Measurements from ENCODE around the gene GNG2.

The GNG2 gene

DNA sequence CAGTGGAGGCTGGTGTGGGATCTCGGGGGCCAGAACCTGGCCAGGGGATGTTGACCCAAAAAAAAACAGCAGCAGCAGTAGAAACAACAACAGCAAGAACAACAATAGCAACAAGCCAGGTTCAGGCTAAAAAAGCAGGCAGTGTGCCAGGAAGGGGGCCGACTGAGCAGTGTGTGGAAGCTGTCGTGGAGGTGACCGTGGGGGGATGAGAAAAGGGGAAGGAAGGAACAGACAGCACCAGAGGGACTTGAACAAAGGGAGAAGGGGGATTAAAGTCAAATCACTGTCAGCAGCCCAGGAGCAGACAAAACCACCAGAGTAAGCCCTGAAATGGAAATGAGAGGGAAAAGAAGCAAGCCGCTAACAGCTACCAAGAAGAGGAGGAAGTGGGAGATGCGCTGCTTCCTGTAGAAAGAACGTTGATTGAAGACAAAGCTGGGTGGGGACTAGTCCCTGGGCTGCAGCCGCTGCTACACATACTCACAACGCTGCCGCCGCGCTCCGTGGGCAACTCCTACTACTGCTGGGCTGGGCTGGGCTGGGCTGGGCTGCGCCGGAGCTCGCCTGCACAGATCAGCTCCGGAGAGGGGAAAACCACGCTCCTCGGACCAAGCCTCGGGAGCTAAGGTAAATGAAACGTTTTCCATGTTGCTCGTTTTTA, at the start of gene GNG2:
GNG2 (plus strand) TSS at position 449 of the 661 bp plus-strand sequence. CDS start 90,067 bp downstream, outside the sequence.
- in situ Hi-C loops (cut with MboI; ENCODE audit: low sequenced_read_pairs), result no loop called here

DNA sequence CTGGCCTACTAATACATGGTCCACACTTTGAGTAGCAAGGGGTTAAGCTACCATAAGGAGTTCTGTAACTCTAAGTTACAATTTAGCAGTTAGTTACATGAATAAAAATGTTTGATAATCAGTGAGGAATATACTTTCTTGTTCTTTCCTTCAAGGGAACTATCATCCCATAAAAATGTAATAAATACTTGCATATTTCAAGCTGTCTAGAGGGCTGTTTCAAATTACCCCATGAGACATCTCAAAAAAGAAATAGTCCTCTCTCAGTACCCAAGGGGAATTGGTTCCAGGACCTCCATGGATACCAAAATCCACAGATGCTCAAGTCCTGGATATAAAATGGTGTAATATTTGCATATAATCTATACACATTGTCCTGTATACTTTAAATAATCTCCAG, 48.7 kb upstream of the GNG2 start:
- in situ Hi-C loops (cut with MboI; ENCODE audit: low sequenced_read_pairs), result no loop called here

DNA sequence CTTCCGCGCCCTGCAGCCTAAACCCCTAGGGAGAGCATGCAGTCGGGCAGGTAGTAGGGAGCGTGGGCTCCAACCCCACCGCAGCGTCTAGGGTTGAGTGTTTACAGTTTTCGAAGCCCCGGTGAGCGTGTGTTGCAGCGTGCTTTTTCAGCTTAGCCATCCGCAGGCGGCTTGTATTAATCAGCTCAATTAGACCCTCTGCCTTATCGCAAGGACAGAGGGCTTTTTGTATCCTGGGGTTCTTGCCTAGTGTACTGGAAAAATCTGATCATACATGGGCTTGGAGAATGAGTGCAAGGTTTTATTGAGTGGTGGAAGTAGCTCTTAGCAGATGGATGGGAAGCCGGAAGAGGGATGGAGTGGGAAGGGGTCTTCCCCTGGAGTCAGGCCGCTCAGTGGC, 44.4 kb upstream of the GNG2 start:
- in situ Hi-C loops (cut with MboI; ENCODE audit: low sequenced_read_pairs), result no loop called here

DNA sequence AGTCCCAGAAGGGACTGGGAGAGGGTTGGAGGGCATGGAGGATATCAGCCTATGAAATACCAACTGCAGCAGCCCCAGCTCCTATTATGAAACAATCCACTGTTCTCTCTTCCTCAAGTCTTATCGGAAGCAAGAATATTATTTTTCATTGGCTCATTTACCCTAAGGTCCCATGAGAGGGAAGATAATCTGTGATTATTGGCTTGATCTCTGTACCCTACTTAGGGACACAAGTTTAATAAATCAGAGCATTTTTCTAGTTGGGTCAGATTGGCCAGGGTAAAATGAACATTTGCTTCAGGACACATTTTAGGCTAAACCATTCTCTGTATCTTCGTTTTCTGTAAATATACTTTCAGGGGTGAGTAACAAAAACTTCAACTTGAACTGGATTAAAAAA, 43.1 kb upstream of the GNG2 start:
- in situ Hi-C loops (cut with MboI; ENCODE audit: low sequenced_read_pairs), result no loop called here

DNA sequence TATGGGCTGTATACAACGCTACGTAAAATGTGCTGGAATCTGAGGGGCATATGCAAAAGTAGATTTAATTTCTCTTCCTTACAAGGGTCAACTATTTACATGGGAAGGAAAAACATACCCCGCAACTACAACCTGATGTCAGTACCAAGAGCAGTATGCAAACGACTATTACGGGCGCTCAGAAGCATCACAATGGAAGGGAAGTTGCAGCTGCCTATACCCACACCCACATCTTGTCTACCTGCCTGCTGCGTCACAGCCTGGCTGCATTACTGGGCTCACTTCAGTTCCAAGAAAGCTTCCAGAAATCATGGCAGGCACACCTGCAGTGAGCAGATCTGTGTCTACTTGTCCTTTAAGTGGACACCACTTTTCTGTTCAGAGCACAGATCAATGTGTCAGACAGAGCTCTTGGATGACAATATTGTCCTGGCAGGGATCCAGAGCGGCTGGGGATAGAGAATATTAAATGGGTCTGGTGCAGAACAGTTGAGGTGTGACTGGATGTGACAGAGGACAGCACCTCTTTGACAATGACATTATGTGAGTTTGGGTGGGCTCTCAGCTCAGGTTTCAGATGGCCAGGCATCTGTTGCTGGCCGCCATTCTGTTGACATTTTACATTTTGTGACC, 41.5 kb upstream of the GNG2 start:
- in situ Hi-C loops (cut with MboI; ENCODE audit: low sequenced_read_pairs), result no loop called here

DNA sequence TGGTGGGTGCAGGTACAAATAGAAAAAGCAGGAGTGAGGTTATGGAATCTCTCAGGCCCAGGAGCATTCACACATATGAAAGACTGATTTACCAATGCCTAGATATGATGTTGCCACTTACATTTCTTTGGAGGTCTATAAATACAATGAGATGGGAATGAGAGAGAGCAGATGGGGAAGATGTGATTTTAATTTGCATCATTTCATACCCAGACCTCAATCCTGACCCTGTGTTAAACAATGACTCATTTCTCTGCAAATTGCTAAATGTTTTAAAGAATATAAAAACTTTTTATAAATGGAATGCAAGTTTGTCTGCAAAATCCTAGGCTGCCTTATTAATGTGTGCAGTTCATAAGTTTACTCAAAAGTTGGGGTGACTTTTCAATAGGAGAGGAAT, 38.6 kb upstream of the GNG2 start:
- in situ Hi-C loops (cut with MboI; ENCODE audit: low sequenced_read_pairs), result no loop called here

DNA sequence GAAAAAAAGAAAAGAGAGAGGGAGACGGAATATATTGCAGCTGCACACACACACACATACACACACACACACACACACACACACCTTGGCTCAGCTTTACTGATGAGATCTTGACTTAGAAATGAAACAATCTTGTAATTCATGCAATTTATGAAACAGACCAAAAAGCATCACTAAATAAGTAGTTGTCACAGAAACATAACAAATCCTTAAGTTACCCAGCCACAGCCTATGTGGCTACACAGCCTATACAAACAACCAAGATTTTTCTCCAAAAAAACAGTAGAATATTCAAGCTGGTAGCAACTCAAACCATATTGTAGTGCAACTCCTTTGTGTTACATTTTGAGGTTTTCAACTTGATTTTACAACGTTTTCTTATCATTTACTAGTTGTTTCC, 37.9 kb upstream of the GNG2 start:
- in situ Hi-C loops (cut with MboI; ENCODE audit: low sequenced_read_pairs), result no loop called here

DNA sequence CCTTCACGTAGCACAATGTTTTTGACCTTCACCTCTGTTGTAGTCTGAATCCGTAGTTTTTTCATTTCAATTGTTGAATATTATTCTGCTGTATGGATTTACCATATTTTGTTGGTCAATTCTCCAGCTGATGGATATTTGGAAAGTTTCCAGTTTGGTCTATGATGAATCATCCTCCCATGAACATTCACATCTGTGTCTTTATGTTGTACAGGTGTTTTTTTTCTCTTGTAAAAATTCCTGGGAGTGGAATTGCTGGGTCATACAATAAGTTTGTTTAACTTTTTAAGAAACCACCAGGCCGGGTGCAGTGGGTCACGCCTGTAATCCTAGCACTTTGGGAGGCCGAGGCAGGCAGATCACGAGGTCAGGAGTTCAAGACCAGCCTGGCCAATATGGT, 36.7 kb upstream of the GNG2 start:
- in situ Hi-C loops (cut with MboI; ENCODE audit: low sequenced_read_pairs), result no loop called here

DNA sequence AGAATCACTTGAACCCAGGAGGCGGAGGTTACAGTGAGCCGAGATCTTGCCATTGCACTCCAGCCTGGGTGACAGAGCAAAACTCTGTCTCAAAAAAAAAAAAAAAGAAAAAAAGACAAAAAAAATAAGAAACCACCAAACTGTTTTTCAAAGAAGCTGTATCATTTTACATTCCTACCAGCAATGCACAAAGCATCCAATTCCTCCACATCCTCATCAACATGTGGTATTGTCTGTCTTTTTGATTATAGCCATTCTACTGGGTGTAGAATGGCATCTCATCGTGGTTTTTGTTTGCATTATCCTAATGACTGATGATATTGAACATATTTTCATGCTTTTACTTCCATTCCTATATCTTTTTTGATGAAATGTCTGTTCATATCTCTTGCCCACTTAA, 36.2 kb upstream of the GNG2 start:
- in situ Hi-C loops (cut with MboI; ENCODE audit: low sequenced_read_pairs), result no loop called here

DNA sequence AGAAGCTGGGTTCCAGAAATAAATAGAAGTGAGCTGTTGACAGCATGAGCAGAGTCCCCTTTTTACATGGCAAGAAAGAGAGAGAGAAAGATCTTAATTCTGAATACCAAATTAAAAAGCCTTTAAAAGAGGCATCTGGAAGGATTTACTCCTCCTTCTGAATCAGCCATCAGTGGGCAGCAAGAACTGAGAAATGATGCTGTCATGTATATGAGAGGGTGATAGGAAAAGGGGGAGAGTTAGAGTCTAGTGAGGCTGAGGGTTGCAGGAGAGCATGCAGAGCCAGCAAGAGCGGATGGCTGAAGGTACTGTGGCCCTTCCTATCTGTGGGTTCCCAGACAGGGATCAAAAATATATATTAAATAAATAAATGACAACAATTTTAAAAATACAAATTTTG, 34.5 kb upstream of the GNG2 start:
- in situ Hi-C loops (cut with MboI; ENCODE audit: low sequenced_read_pairs), result no loop called here

DNA sequence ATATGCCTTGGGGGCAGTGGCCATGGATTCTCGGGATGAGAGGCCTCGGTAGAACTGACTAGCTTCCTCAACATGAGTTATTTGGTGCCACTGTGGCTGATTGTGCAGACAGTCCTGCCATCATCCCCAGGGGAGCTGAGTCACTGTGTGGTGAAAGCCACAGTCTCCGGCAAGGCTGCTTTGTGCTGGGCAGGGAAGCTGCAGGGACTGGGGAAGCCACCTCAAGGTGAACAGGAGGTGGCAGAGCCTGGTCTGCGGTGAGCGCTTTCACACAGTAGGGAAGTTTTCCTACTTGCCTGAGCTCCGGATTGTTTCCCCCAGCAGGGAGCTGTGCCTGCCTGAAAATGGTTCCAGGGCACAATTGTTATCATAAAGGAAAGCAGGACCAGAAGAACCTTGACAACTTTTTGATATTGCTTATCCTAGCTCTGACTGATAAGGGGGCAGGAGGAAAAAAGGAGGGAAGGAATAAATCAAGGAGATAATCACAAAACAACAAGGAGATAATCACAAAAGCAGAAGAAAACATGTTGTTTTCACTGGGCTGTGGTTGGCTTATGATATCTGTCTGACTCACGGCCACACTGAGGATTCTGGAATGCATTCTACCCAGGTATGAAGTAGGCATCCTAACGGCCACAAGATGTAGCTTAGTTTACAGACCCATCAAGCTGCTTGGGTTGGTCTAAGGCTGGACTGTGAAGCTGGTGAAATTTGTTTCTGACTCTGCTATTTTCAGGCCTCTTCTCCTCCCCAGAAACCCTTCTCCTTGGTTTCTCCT, 32.2 kb upstream of the GNG2 start:
- in situ Hi-C loops (cut with MboI; ENCODE audit: low sequenced_read_pairs), result no loop called here

DNA sequence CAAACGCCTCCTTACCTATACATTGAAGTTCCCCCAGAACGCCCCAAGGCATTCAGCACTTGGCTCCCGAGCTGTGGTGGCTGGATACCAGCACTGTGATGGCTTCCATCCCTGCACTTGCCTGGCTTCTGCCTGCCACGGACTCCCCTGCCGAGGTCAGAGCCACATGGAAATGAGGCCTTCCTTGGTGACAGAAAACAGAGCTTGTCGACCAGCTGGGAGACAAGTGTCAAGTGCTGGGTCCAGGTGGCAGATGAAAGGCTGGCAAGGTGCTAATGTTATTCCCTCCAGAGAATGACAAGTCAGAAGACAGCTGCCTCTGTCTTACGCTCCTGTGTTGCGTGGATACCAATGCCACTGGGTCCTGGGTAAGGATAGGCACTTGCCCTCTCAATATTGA, 26.2 kb upstream of the GNG2 start:
- in situ Hi-C loops (cut with MboI; ENCODE audit: low sequenced_read_pairs), result no loop called here

DNA sequence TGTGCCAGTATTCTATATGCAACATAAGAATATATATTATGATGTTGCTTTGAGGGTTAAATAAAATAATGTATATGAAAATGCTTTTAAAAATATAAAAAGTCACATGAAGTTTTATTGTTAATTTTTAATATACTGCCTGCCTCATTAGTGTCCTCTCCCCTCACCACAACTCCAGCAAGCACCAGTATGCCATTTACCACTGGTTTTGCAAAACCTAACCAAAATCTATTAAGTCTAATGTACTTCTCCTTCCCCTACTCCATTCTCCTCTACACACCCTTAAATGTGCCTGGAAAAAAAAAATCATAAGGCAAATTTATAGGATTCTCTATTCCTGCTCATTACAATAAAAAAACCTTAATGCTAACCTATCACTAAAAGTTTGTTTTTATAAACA, 24.0 kb upstream of the GNG2 start:
- in situ Hi-C loops (cut with MboI; ENCODE audit: low sequenced_read_pairs), result no loop called here

DNA sequence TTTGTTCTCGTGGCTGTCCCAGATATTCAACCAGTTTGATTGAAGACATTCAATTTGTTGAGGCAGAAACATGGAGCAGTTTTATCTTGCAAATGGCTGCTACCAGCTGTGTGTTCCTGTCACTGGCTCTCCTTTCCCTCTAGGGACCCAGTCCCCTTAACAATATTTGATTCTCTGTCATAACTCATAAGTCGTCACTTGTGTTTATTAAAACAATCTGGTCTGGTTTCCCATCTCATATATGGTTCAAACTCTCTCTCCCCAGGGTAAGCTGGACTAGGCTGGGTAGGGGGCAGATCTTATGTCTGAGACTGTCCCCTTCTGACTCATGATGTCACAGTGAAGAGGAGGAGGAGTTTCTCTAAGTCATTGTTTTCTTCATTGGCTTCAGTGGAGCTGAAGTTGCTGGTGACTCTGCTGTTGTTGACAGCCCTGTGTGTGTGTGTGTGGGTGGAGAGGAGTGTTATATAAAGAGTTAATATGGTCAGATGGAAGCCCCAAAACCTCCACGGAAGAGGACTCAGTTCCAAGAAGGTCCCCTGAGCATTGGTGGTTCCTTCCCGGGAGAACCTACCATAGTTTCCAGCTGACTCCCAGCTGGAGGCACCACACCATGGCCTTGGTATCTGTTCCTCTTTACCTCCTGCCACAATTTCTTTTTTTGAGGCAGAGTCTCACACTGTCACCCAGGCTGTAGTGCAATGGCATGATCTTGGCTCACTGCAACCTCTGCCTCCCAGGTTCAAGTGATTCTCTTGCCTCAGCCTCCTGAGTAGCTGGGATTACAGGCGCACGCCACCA, 16.1 kb upstream of the GNG2 start:
- in situ Hi-C loops (cut with MboI; ENCODE audit: low sequenced_read_pairs), result no loop called here

DNA sequence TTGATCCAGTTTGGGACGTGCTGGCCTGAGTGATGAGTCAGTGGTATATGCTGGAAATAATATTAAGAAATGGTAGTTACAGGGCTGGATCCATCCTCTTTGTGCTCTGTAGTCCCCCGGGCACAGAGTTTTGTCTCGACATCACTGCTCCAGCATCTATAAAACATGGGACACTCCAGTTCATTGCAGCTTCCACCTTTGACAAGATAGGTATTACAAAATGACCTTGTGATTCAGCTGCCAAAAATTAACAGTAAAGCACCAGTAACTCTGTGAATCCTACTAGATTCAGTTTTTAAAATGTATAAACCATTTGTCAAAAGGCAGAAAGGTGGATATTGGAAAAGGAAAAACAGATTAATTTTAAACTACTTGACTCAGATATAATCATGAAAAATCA, 14.6 kb upstream of the GNG2 start:
- in situ Hi-C loops (cut with MboI; ENCODE audit: low sequenced_read_pairs), result no loop called here

DNA sequence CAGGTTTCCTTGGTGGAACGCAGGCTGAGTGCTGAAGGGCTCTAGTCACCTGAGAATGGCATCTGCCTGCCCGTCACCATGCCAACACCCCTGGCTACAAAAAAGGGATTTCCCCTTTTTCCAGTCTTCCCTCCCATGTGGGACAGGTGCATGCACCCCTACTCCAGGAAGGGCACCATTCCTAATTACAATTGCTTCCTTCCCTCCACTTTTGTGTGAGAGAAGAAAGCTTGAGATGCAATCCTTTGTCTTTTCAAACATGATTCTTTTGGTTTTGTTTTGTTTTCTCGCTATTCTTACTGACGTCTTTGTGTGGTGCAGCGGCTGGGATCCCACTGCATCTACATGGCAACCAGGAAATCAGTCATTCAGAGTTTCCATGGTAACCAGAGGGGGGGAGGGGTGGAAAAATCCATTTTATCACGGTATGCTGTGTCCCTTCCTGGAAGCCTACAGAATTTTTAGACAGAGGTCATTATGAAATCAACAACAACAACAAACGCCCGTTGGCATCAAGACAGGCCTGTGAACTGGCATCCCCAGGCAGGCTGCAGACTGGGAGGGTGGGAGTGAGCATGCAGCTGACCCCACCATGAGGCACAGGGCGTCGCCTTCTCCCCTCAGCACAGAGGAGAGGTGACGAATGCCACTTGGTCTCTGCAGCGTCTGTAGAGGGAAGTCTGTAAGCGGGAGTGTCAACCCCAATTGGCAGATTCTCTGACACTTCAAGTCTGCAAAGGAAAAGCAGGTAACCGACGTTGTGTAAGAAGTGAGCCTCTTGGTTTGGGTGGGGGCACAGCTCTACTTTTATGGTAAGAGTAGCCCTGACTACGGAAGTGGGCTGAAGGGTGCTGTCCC, 13.6 kb upstream of the GNG2 start:
- in situ Hi-C loops (cut with MboI; ENCODE audit: low sequenced_read_pairs), result no loop called here

DNA sequence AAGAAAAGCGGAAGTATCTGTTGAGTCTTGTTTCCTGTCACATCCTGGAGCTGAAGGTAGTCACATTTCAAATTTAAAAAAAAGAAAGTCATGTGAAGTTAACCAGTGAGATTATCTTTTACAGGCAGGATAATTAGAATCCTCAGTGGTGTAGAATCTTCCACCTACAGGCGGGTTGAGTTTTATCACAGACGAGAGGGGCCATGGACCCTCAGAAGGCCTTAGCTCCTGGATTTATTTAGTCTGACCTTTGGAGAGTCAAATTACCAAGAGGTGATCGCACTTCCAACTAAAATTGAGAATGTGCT, 13.0 kb upstream of the GNG2 start:
- in situ Hi-C loops (cut with MboI; ENCODE audit: low sequenced_read_pairs), result no loop called here

DNA sequence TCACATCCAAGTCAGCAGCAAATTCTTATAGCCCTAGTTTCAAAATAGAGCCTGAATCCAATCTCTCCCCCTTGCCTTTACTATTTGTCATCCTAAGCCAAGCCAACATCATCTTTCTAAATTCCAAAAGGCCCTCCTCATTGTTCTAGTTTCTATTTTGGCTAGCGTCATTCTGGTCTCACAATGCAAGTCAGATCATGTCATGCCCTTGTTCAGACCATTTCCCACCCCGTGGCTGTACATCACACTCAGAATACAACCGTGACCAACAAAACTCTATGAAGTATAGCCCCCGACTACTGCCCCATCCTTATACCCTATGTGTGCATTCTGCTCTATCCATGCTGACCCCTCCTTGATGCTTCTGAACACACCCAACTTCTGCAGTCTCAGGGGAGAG, 12.3 kb upstream of the GNG2 start:
- in situ Hi-C loops (cut with MboI; ENCODE audit: low sequenced_read_pairs), result no loop called here

DNA sequence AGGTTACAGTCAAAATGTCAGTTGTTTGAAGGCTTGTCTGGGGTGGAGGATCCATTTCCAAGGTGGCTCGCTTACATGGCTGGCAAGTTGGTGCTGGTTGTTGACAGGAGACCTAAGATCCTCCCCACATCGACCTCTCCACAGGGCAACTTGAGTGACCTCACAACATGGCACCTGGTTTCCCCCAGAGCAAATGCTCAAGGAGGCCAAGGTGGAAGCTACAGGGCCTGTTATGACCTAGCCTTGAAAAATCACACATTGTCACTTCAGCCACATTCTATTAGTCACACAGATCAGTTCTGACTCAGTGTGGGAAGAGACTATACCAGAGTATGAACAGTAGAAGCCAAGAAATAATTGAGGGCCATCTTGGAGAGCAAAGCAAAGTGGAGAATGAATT, 11.3 kb upstream of the GNG2 start:
- in situ Hi-C loops (cut with MboI; ENCODE audit: low sequenced_read_pairs), result no loop called here

DNA sequence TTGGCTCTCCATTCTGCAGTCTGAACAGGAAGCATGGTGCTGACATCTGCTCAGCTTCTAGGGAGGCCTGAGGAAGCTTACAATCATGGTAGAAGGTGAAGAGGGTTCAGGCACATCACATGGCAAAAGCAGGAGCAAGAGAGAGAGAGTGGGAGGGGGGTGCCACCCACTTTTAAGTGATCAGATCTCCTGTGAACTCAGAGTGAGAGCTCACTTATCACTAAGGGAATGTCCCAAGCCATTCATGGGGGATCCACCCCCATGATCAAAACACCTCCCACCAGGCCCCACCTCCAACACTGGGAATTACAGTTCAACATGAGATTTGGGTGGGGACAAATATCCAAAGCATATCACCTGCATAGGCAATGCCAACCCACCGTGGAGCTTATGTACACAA, 9.8 kb upstream of the GNG2 start:
- in situ Hi-C loops (cut with MboI; ENCODE audit: low sequenced_read_pairs), result no loop called here

DNA sequence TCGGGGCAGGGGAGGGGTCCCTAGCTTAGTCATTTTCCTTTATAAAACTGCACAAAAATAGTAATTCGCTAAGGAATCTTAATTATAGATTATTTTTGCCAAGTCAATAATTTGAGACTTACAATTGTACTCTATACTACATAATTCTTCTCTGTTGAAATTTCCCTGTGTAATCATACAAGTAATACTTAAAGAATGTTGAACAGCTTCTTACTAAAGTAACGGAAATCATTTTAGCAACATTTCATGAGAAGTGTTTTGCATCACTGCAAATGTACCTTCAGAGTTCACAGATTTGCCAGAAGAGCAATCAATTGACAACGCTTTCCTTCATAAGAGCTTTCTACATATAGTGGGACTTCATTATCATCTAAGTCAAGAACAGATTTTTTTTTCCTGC, 7.9 kb upstream of the GNG2 start:
- in situ Hi-C loops (cut with MboI; ENCODE audit: low sequenced_read_pairs), result no loop called here
